HEK293 (cell line): ENCODE results near the gene TAPBP.

Experiments used
- CTCF ChIA-PET: fragments of 350-600 bp; formaldehyde crosslinking; extraction: SDS; loops from one replicate; lab custom pipeline; 2021; ENCODE audit warnings: antibody characterized with exemption; lab: Yijun Ruan, JAX
- POLR2A ChIA-PET: fragments of 300-600 bp; formaldehyde crosslinking; extraction: SDS; loops from one replicate; lab custom pipeline; 2020; ENCODE audit warnings: antibody characterized with exemption, inconsistent platforms; lab: Yijun Ruan, JAX
- H3K27ac ChIP-seq: fragments of 200-500 bp; sonication (Bioruptor generic); 2 replicates; pipeline ENCODE4 v1.5.1; 2014; ENCODE audit warnings: low read depth, low read length, control low read depth, inconsistent platforms; ENCODE audit errors: extremely low read depth
- H3K36me3 ChIP-seq, 2 experiments: fragments of 200-500 bp in 1 of 2; sonication (Bioruptor generic) in 1 of 2; 1 replicate in 1 of 2; 2 replicates in 1 of 2; pipeline ENCODE4 v1.5.1; 2014 to 2017; ENCODE audit warnings: inconsistent platforms in 2 of 2, low read length in 2 of 2; ENCODE audit not compliant: control insufficient read depth in 2 of 2, insufficient read depth in 1 of 2
- H3K4me1 ChIP-seq: fragments of 200-500 bp; sonication (Bioruptor generic); 2 replicates; pipeline ENCODE4 v1.5.1; 2014; ENCODE audit warnings: mild to moderate bottlenecking, low read length, inconsistent platforms; ENCODE audit not compliant: control insufficient read depth, insufficient read depth
- H3K4me3 ChIP-seq: 2 replicates; pipeline ENCODE4 v1.5.1; 2011; ENCODE audit warnings: low read depth, mild to moderate bottlenecking, control low read depth, low read length, moderate library complexity
- H3K9me3 ChIP-seq: fragments of 200-500 bp; sonication (Bioruptor generic); 2 replicates; pipeline ENCODE4 v1.5.1; 2014; ENCODE audit warnings: low read depth, low read length, inconsistent platforms; ENCODE audit not compliant: control insufficient read depth, insufficient read depth
- GLI2 ChIP-seq: fragments of 450-650 bp; formaldehyde crosslinking; IDR thresholded peaks from 2 replicates; pipeline ENCODE4; 2017; ENCODE audit warnings: missing biosample characterization, missing genetic modification characterization, low read depth, borderline replicate concordance
- GLIS2 ChIP-seq: fragments of 450-650 bp; formaldehyde crosslinking; IDR thresholded peaks from 2 replicates; pipeline ENCODE4 v1.5.1; 2016; ENCODE audit warnings: missing biosample characterization, missing genetic modification characterization
- KLF9 ChIP-seq: fragments of 450-650 bp; formaldehyde crosslinking; IDR thresholded peaks from 2 replicates; pipeline ENCODE4 v1.5.1; 2016; ENCODE audit warnings: missing biosample characterization, missing genetic modification characterization, low read depth
- SCRT2 ChIP-seq: fragments of 450-650 bp; formaldehyde crosslinking; IDR thresholded peaks from 2 replicates; pipeline ENCODE4 v1.5.1; 2016; ENCODE audit warnings: missing biosample characterization, missing genetic modification characterization
- SP3 ChIP-seq: fragments of 450-650 bp; formaldehyde crosslinking; IDR thresholded peaks from 2 replicates; pipeline ENCODE4 v1.5.1; 2016; ENCODE audit warnings: missing biosample characterization, missing genetic modification characterization
- SP7 ChIP-seq: fragments of 450-650 bp; formaldehyde crosslinking; IDR thresholded peaks from 2 replicates; pipeline ENCODE4 v1.5.1; 2016; ENCODE audit warnings: missing biosample characterization, missing genetic modification characterization
- ZBTB48 ChIP-seq: fragments of 450-650 bp; formaldehyde crosslinking; IDR thresholded peaks from 2 replicates; pipeline ENCODE4 v1.5.1; 2016; ENCODE audit warnings: missing biosample characterization, missing genetic modification characterization
- ZFHX2 ChIP-seq: fragments of 450-650 bp; formaldehyde crosslinking; conservative IDR thresholded peaks from 2 replicates; pipeline ENCODE4 v1.5.1; 2016; ENCODE audit warnings: missing biosample characterization, missing genetic modification characterization
- ZNF10 ChIP-seq: fragments of 450-650 bp; formaldehyde crosslinking; IDR thresholded peaks from 2 replicates; pipeline ENCODE4 v1.5.1; 2017; ENCODE audit warnings: missing biosample characterization, missing genetic modification characterization
- ZNF140 ChIP-seq: fragments of 450-650 bp; formaldehyde crosslinking; IDR thresholded peaks from 2 replicates; pipeline ENCODE4 v1.5.1; 2016; ENCODE audit warnings: missing biosample characterization, missing genetic modification characterization
- ZNF146 ChIP-seq: fragments of 450-650 bp; formaldehyde crosslinking; IDR thresholded peaks from 2 replicates; pipeline ENCODE4 v1.5.1; 2016; ENCODE audit warnings: missing biosample characterization, missing genetic modification characterization
- ZNF175 ChIP-seq: fragments of 450-650 bp; formaldehyde crosslinking; IDR thresholded peaks from 2 replicates; pipeline ENCODE4 v1.5.1; 2016; ENCODE audit warnings: missing biosample characterization, missing genetic modification characterization
- ZNF223 ChIP-seq: fragments of 450-650 bp; formaldehyde crosslinking; IDR thresholded peaks from 2 replicates; pipeline ENCODE4 v1.5.1; 2016; ENCODE audit warnings: missing biosample characterization, missing genetic modification characterization
- ZNF341 ChIP-seq: fragments of 450-650 bp; formaldehyde crosslinking; IDR thresholded peaks from 2 replicates; pipeline ENCODE4; 2016; ENCODE audit warnings: low read depth, missing biosample characterization, missing genetic modification characterization
- ZNF416 ChIP-seq: fragments of 450-650 bp; formaldehyde crosslinking; IDR thresholded peaks from 2 replicates; pipeline ENCODE4 v1.5.1; 2016; ENCODE audit warnings: missing biosample characterization, missing genetic modification characterization
- ZNF48 ChIP-seq: fragments of 450-650 bp; formaldehyde crosslinking; IDR thresholded peaks from 2 replicates; pipeline ENCODE4 v1.5.1; 2016; ENCODE audit warnings: missing biosample characterization, missing genetic modification characterization
- ZNF518A ChIP-seq: fragments of 450-650 bp; formaldehyde crosslinking; conservative IDR thresholded peaks from 2 replicates; pipeline ENCODE4 v1.5.1; 2016; ENCODE audit warnings: low read depth, missing biosample characterization, missing genetic modification characterization
- ZNF658 ChIP-seq: fragments of 450-650 bp; formaldehyde crosslinking; IDR thresholded peaks from 2 replicates; pipeline ENCODE4; 2016; ENCODE audit warnings: missing biosample characterization, missing genetic modification characterization
- TF ChIP-seq, protein P1 (sequence below): fragments of 450-650 bp; formaldehyde crosslinking; IDR thresholded peaks from 2 replicates; pipeline ENCODE4 v1.5.1; 2016; ENCODE audit warnings: missing biosample characterization, missing genetic modification characterization
- TF ChIP-seq, protein P2 (sequence below): fragments of 450-650 bp; formaldehyde crosslinking; IDR thresholded peaks from 2 replicates; pipeline ENCODE4 v1.5.1; 2016; ENCODE audit warnings: missing biosample characterization, missing genetic modification characterization
- TF ChIP-seq, protein P3 (sequence below): fragments of 450-650 bp; formaldehyde crosslinking; IDR thresholded peaks from 2 replicates; pipeline ENCODE4 v1.5.1; 2016; ENCODE audit warnings: missing biosample characterization, missing genetic modification characterization
- TF ChIP-seq, protein P4 (sequence below): fragments of 450-650 bp; formaldehyde crosslinking; IDR thresholded peaks from 2 replicates; pipeline ENCODE4 v1.5.1; 2016; ENCODE audit warnings: missing biosample characterization, missing genetic modification characterization

Gene TAPBP

DNA sequence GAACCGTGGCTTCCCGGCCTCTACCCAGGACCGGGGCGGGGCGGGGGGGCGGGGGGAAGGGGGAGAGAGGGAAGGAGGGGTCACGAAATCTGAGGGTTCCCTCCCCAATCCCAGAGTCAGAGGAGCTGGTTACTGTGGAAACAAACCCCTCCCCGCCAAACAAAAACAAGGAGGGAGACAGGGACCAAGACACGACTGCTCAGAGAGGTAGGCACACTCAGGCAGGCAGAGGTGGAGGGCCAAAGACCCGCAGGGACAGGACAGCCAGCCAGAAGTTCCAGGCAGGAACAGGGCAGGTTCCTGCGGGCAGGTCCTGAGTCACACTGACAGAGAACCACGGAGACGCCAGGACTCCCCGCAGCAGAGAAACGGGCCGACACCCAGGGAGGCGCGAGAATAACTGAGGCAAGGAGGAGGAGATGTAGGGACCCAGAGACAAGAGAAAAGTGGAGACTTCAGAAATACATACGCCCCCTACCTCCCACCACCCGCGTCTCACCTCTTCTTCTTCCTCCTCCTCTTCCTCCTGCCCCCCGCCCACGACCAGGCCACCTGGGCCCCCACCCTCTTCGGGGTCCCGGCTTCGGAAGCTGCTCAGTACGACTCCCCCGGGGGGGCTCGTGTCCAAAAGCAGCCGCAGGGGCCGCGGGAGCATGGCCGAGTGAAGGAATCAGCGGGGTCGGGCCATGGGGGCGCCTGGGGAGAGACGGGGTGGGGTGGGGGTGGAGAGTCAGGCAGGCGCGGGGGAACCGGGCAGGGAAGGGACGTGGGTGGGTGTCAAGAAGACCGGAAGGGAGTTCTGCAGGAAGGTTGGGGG lies 15.7 kb downstream of the TAPBP start (continued):
- TF ChIP-seq SCRT2 (tag by site-specific recombination) (no peak), SP7 (tag by site-specific recombination) (peak; percentile 43)

- POLR2A ChIA-PET, result interaction anchor here (1.0 to 3.6 kb wide), 9 partner anchors 9 to 325 kb away, joined by 4 to 57 read pairs (median 19); partner anchors contain the start of genes B3GALT4, HSD17B8, PFDN6 and RPS18
- CTCF ChIA-PET, result interaction anchor here (0.8 to 1.6 kb wide), 5 partner anchors 9 to 93 kb away, joined by 3 to 9 read pairs (median 4); partner anchors contain the start of genes B3GALT4 and WDR46
- TF ChIP-seq ZNF658 (no peak), ZNF146 (tag by site-specific recombination) (no peak), SP3 (tag by site-specific recombination) (peak; percentile 58), ZNF341 (tag by site-specific recombination) (no peak), ZNF175 (tag by site-specific recombination) (no peak), ZNF223 (no peak), ZBTB48 (tag by site-specific recombination) (peak; percentile 54; the same call in 1 of the 2 replicates), ZNF48 (tag by site-specific recombination) (no peak), ZNF416 (no peak), ZNF518A (tag by site-specific recombination) (no peak), GLI2 (tag by site-specific recombination) (no peak), GLIS2 (tag by site-specific recombination) (peak; percentile 10; the same call in 1 of the 2 replicates), ZNF10 (tag by site-specific recombination) (no peak), ZFHX2 (tag by site-specific recombination) (0 out of 2 replicates have a peak, but pooled peaks have one; percentile 9), KLF9 (tag by site-specific recombination) (peak; percentile 34; the same call in 1 of the 2 replicates), ZNF140 (tag by site-specific recombination) (no peak)
- TF ChIP-seq, protein P1, sequence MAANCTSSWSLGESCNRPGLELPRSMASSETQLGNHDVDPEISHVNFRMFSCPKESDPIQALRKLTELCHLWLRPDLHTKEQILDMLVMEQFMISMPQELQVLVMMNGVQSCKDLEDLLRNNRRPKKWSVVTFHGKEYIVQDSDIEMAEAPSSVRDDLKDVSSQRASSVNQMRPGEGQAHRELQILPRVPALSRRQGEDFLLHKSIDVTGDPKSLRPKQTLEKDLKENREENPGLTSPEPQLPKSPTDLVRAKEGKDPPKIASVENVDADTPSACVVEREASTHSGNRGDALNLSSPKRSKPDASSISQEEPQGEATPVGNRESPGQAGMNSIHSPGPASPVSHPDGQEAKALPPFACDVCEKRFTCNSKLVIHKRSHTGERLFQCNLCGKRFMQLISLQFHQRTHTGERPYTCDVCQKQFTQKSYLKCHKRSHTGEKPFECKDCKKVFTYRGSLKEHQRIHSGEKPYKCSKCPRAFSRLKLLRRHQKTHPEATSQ, result no peak
- TF ChIP-seq, protein P2, sequence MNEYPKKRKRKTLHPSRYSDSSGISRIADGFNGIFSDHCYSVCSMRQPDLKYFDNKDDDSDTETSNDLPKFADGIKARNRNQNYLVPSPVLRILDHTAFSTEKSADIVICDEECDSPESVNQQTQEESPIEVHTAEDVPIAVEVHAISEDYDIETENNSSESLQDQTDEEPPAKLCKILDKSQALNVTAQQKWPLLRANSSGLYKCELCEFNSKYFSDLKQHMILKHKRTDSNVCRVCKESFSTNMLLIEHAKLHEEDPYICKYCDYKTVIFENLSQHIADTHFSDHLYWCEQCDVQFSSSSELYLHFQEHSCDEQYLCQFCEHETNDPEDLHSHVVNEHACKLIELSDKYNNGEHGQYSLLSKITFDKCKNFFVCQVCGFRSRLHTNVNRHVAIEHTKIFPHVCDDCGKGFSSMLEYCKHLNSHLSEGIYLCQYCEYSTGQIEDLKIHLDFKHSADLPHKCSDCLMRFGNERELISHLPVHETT (tag by site-specific recombination), result no peak
- TF ChIP-seq, protein P3, sequence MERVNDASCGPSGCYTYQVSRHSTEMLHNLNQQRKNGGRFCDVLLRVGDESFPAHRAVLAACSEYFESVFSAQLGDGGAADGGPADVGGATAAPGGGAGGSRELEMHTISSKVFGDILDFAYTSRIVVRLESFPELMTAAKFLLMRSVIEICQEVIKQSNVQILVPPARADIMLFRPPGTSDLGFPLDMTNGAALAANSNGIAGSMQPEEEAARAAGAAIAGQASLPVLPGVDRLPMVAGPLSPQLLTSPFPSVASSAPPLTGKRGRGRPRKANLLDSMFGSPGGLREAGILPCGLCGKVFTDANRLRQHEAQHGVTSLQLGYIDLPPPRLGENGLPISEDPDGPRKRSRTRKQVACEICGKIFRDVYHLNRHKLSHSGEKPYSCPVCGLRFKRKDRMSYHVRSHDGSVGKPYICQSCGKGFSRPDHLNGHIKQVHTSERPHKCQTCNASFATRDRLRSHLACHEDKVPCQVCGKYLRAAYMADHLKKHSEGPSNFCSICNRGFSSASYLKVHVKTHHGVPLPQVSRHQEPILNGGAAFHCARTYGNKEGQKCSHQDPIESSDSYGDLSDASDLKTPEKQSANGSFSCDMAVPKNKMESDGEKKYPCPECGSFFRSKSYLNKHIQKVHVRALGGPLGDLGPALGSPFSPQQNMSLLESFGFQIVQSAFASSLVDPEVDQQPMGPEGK (tag by site-specific recombination), result no peak
- TF ChIP-seq, protein P4, sequence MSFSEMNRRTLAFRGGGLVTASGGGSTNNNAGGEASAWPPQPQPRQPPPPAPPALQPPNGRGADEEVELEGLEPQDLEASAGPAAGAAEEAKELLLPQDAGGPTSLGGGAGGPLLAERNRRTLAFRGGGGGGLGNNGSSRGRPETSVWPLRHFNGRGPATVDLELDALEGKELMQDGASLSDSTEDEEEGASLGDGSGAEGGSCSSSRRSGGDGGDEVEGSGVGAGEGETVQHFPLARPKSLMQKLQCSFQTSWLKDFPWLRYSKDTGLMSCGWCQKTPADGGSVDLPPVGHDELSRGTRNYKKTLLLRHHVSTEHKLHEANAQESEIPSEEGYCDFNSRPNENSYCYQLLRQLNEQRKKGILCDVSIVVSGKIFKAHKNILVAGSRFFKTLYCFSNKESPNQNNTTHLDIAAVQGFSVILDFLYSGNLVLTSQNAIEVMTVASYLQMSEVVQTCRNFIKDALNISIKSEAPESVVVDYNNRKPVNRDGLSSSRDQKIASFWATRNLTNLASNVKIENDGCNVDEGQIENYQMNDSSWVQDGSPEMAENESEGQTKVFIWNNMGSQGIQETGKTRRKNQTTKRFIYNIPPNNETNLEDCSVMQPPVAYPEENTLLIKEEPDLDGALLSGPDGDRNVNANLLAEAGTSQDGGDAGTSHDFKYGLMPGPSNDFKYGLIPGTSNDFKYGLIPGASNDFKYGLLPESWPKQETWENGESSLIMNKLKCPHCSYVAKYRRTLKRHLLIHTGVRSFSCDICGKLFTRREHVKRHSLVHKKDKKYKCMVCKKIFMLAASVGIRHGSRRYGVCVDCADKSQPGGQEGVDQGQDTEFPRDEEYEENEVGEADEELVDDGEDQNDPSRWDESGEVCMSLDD (tag by site-specific recombination), result 0 out of 2 replicates have a peak, but pooled peaks have one; percentile 12
Observed at GRCh38 chr6:33297406-33297955, 16.4 kb downstream of the TAPBP start.

More at GRCh38 chr6:33297406-33297955, 16.4 kb downstream of the TAPBP start:
- no peaks in the 10 kb centered on the region for H3K4me1 ChIP-seq
- H3K4me3 ChIP-seq, result peak overlapping the region; percentile 13; the same call in 1 of the 2 replicates
- H3K27ac ChIP-seq, result no peak overlapping the region
- H3K36me3 ChIP-seq, result peaks cover 7 to 41% of the 10 kb centered on the region in 2 experiments; a peak in 2 of 3 replicates
- no peaks in the 10 kb centered on the region for H3K9me3 ChIP-seq
